Dedifferentiated amniotic fluid mesenchymal stem cell (primary cell): ENCODE results near the gene TACO1.

Experiments
- DNase-seq: peaks from one replicate; pipeline ENCODE4 v3.0.0-alpha.2; 2016; ENCODE audit errors: extremely low spot score

The TACO1 gene

GRCh38 chr17:63600569-63601438 lies at the start of gene TACO1:
Gene TACO1 (plus strand): TSS chr17:63600895. CDS start chr17:63601084, 189 bp downstream.
- peak; percentile 68 for DNase-seq

- no peak for DNase-seq
Observed at GRCh38 chr17:63552211-63552610, 48.5 kb upstream of the TACO1 start.

- no peak for DNase-seq
Observed at GRCh38 chr17:63555500-63556156, 45.1 kb upstream of the TACO1 start.

- DNase-seq: no peak
Observed at GRCh38 chr17:63557416-63557815, 43.3 kb upstream of the TACO1 start.

GRCh38 chr17:63558441-63558840 lies 42.3 kb upstream of the TACO1 start:
- DNase-seq: no peak

- no peak for DNase-seq
Observed at GRCh38 chr17:63561819-63562218, 38.9 kb upstream of the TACO1 start.

GRCh38 chr17:63563339-63563738 lies 37.4 kb upstream of the TACO1 start:
- no peak for DNase-seq

GRCh38 chr17:63564562-63564961 lies 36.1 kb upstream of the TACO1 start:
- DNase-seq: no peak

- no peak for DNase-seq
Observed at GRCh38 chr17:63567229-63567628, 33.5 kb upstream of the TACO1 start.

- DNase-seq: no peak
Observed at GRCh38 chr17:63568563-63568962, 32.1 kb upstream of the TACO1 start.

GRCh38 chr17:63571632-63572310 lies 28.9 kb upstream of the TACO1 start:
- peak; percentile 28 for DNase-seq

- no peak for DNase-seq
Observed at GRCh38 chr17:63573634-63574033, 27.1 kb upstream of the TACO1 start.

- no peak for DNase-seq
Observed at GRCh38 chr17:63578027-63578768, 22.5 kb upstream of the TACO1 start.

- DNase-seq: no peak
Observed at GRCh38 chr17:63578769-63579111, 22.0 kb upstream of the TACO1 start.

- no peak for DNase-seq
Observed at GRCh38 chr17:63579633-63580032, 21.1 kb upstream of the TACO1 start.

- no peak for DNase-seq
Observed at GRCh38 chr17:63587770-63588169, 12.9 kb upstream of the TACO1 start.

GRCh38 chr17:63588797-63589196 lies 11.9 kb upstream of the TACO1 start:
- DNase-seq: no peak

- no peak for DNase-seq
Observed at GRCh38 chr17:63589646-63590045, 11.0 kb upstream of the TACO1 start.

- DNase-seq: no peak
Observed at GRCh38 chr17:63592797-63593196, 7.9 kb upstream of the TACO1 start.

GRCh38 chr17:63595132-63595531 lies 5.6 kb upstream of the TACO1 start:
- no peak for DNase-seq

- no peak for DNase-seq
Observed at GRCh38 chr17:63596856-63597586, 3.7 kb upstream of the TACO1 start.
